ENCODE measurements around the gene BCL6B. TPM values are rescaled to one million over a fixed set of nuclear protein-coding genes. Genes with fewer than 3 reads are reported as not detected.
A peak's percentile ranks its signal among the peaks of the same experiment; 100 is the strongest.

Gene BCL6B
- total RNA-seq, 2 donors from 2014 or later = 1.4 to 2.0 TPM

DNA sequence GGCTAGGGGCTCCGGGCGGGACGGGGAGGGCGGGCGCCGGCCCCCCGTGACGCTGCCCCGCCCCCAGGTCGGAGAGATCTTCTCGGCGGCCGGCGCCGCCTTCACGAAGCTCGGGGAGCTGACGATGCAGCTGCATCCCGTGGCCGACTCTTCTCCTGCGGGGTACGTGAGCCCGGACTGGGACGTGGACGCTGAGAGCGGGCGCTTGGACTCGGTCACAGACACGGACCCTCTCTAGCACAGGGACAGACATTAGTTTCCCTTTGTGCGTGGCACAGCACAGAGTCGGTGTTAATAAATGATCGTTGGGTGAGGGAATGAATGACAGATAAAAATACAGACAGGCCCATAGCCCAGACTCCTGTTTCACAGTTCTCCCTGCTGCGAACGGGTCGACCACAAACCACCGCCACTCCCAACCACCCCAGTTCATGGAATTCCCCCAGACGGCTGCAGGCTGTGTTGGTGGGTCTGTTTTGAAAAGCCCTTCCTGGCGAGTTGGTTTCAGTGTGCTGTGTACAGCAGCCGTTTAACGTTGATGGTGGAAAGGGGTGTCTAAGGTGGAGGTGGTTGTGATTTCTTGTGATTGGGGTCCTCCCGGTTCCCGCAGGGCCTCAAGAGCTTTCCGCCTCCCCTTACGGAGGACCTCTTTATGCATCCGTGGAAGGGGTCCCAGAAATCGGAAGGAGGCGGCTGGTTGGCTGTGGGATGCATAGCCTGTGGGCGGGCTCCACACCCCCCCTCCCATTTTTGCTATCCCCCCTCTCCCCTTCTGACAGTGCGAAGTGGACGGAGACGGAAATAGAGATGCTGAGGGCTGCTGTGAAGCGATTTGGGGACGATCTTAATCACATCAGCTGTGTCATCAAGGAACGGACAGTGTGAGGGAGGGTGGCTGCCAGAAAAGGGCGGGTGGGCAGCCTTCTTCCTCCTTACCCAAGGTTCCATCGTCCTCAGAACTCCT lies 7.6 kb upstream of the BCL6B start:
- Mint-ChIP-seq H3K36me3 (ENCODE audit: insufficient read depth in 2 of 2) (peaks cover 15 to 18% of the 10 kb centered on the region in 2 donors), H3K4me1 (ENCODE audit: low read depth) (peaks cover 64% of the 10 kb centered on the region), H3K27me3 (ENCODE audit: low read depth) (no peaks in the 10 kb centered on the region), H3K9me3 (no peaks in the 10 kb centered on the region), H3K27ac (peak overlapping the region; percentile 92), H3K4me3 (peak overlapping the region; percentile 92)
- peak; percentile 30 to 31 for ATAC-seq (replicated peaks in 1 of 2)
- peak; percentile 79 to 83 for DNase-seq

DNA sequence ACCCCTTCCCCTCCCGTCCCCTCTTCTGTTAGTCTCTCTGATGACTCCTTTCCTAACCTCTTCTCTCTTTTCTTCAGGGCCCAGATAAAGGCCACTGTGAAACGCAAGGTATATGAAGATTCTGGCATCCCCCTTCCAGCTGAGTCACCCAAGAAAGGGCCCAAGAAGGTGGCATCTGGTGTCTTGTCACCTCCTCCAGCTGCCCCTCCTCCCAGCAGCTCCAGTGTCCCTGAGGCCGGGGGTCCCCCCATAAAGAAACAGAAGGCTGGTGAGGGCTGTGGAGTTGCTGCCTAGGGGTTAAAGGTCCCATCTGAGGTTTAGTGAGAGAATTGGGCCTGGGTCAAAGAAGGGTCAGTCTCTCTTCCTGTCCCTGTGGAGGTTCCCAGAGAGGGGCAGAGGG lies 6.4 kb upstream of the BCL6B start:
- H3K36me3 Mint-ChIP-seq (ENCODE audit: insufficient read depth in 2 of 2) = peaks cover 15 to 18% of the 10 kb centered on the region in 2 donors
- H3K9me3 Mint-ChIP-seq = no peaks in the 10 kb centered on the region
- peaks cover 54% of the 10 kb centered on the region for H3K4me1 Mint-ChIP-seq (ENCODE audit: low read depth)
- peak overlapping the region; percentile 92 for H3K27ac Mint-ChIP-seq
- H3K4me3 Mint-ChIP-seq = peak overlapping the region; percentile 92
- no peaks in the 10 kb centered on the region for H3K27me3 Mint-ChIP-seq (ENCODE audit: low read depth)
- DNase-seq (peak; percentile 36 to 47), ATAC-seq (replicated peaks in 1 of 2) (no peak)

DNA sequence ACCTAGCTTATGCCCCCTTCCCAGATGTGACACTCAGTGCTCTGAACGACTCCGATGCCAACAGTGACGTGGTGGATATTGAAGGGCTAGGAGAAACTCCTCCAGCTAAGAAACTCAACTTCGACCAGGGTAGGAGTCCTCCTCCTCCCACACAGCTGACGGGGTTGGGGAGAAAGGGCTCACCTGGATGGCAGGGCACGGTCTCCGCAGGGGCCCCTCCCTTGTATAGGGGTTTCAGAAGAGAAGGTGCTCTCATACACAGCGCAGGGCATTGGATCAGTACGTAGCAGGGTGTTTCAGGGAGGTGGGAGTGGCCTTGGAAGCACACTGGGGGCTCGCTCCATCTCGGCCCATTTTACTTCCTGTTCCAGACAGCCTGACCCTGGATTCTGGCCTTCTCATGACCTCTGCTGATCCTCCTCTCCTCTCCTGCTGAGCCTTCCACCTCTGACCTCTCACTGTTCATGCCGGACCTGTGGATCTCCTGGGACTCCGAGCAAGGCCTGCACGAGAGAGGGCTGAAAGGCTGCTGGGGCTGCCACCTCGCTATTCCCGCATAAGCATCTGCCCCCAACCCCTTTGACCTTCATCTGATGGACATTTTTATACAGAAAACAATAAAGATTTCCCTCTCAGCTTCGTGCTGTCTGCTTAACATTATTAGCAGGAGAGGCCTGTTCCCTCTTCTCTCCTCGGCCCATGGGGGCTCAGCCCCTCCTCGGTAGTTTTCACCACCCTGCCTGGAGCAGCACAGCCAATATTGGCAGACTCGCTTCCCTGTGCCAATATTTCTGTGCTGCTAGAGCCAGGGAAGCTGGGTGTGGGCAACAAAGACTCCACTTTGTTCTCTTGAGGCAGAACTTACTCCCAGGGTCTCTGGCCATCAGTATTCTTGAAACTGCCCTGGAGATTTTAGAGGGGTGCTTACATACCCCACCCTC lies 5.7 kb upstream of the BCL6B start:
- Mint-ChIP-seq H3K27me3 (ENCODE audit: low read depth) (no peaks in the 10 kb centered on the region), H3K27ac (peak overlapping the region; percentile 55), H3K4me3 (peak overlapping the region; percentile 92), H3K36me3 (ENCODE audit: insufficient read depth in 2 of 2) (peaks cover 15% of the 10 kb centered on the region in 2 donors), H3K9me3 (no peaks in the 10 kb centered on the region), H3K4me1 (ENCODE audit: low read depth) (peaks cover 55% of the 10 kb centered on the region)
- ATAC-seq (replicated peaks in 1 of 2) (no peak), DNase-seq (no peak)

DNA sequence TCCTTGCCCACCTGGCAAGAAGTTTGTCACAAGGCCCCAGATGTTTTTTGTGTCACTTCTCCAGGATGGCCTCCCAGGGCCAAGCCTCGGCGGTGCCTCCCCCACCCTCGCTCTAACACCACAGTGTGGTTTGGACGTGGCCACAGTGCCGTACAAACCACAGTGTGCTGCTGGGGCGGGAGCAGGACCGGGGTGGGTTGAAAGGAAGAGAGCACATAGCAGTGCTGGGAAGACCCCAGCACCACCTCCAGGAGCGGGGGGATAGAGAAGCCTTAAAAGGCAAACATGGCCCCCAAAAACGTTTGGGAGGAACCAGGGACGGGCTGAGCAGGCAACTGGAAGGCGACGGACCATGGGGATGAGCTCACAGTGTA lies 5.0 kb upstream of the BCL6B start:
- peak overlapping the region; percentile 92 for H3K4me3 Mint-ChIP-seq
- H3K27me3 Mint-ChIP-seq (ENCODE audit: low read depth) = no peaks in the 10 kb centered on the region
- H3K27ac Mint-ChIP-seq = no peak overlapping the region
- ATAC-seq (replicated peaks in 1 of 2) (no peak), DNase-seq (peak; percentile 53 to 55)
- H3K36me3 Mint-ChIP-seq (ENCODE audit: insufficient read depth in 2 of 2) = peaks cover 14 to 15% of the 10 kb centered on the region in 2 donors
- H3K4me1 Mint-ChIP-seq (ENCODE audit: low read depth) = peaks cover 62% of the 10 kb centered on the region
- H3K9me3 Mint-ChIP-seq = no peaks in the 10 kb centered on the region

DNA sequence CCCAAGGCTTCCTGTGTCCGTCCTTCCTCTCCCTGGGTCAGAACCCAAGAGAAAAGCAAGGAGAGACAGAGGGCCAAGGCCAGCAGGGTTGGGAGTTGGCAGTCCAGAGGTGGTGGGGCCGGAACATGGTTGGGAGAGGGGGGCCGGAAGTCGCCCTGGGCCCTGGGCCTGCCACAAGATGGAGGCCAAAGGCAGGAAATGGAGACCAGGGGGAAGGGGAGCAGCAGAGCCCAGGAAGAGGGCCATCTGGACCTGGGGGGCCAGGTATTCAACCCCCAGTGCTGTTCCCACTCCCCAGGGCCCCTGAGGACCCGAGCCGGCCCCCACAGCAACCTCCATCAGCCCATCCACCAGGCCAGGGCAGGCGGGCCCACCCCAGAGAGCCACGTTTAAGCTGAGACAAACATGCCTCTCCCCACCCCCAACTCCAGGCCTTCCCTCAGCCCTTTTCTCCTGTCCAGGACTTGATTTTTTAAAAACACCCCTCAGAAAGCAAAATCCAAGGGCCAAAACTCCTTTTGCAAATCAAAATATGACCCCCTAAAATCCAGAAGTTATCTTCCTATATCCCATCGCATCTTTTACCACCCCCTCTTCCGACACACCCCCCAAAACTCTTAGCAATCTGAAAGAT lies 4.4 kb upstream of the BCL6B start:
- Mint-ChIP-seq H3K27ac (no peak overlapping the region), H3K9me3 (no peaks in the 10 kb centered on the region), H3K4me1 (ENCODE audit: low read depth) (peaks cover 65% of the 10 kb centered on the region), H3K36me3 (ENCODE audit: insufficient read depth in 2 of 2) (peaks cover 8 to 13% of the 10 kb centered on the region in 2 donors), H3K27me3 (ENCODE audit: low read depth) (no peaks in the 10 kb centered on the region), H3K4me3 (peak overlapping the region in 1 of 2 donors; percentile 92)
- DNase-seq (no peak), ATAC-seq (replicated peaks in 1 of 2) (no peak)

DNA sequence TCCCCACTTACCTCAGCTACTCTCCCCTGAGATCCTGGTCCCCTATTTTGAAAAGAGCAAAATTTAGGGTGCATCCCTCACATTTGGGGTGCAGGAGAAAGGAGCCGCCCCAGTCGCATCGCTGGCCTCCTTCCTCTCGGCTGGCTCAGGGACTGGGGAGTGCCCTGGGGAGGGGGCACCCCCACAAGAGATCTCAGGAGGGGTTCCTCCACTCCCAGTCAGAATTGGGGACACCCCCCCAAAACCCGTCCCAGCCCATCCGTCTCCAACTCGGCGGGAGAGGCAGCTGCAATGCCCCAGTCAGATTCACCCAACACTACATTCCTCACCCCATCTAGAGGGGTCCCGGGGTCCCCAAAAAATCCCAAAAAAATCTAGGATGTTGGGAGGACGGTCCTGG lies 3.5 kb upstream of the BCL6B start:
- Mint-ChIP-seq H3K4me1 (ENCODE audit: low read depth) (peaks cover 72% of the 10 kb centered on the region), H3K36me3 (ENCODE audit: insufficient read depth in 2 of 2) (peaks cover 2 to 5% of the 10 kb centered on the region in 2 donors), H3K27me3 (ENCODE audit: low read depth) (no peaks in the 10 kb centered on the region), H3K9me3 (no peaks in the 10 kb centered on the region), H3K4me3 (no peak overlapping the region), H3K27ac (no peak overlapping the region)
- DNase-seq (no peak), ATAC-seq (replicated peaks in 1 of 2) (no peak)

DNA sequence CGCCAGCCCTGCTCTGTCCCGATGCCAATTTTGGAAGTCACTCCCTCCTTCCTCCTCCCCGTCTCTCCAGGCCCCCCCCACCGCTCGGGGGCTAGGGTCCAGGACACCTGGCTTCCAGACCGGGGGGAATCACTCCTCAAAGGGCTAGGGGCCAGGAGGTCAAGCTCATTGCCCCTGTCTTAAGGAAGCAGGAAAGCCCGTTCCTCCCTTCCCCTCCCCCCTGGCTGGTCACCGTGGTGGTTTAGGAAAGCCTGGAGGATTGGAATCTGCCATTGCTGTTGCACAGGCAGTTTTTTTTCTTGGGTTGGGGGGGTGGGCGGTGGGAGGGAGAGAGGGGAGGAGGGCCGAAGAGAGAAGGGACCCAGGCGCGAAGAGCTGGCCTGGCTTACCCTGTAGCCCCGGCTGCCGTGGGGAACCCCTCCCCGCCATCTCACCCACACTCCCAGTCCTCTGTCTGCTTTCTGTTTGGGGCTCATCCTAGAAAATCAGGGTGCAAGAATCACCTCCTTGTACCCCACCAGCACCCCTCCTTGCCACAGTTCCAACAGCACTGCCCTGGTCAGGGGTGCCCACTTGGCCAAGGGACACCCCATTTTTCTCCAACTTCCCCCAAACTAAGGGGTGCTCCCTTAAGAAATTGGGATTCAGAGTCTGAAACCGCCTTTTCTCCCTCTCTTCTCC lies 2.9 kb upstream of the BCL6B start:
- Mint-ChIP-seq H3K27me3 (ENCODE audit: low read depth) (no peaks in the 10 kb centered on the region), H3K9me3 (no peaks in the 10 kb centered on the region), H3K4me1 (ENCODE audit: low read depth) (peaks cover 75% of the 10 kb centered on the region), H3K27ac (no peak overlapping the region), H3K36me3 (ENCODE audit: insufficient read depth in 2 of 2) (peaks cover 0 to 5% of the 10 kb centered on the region in 2 donors), H3K4me3 (no peak overlapping the region)
- no peak for ATAC-seq (replicated peaks in 1 of 2)
- DNase-seq = no peak

DNA sequence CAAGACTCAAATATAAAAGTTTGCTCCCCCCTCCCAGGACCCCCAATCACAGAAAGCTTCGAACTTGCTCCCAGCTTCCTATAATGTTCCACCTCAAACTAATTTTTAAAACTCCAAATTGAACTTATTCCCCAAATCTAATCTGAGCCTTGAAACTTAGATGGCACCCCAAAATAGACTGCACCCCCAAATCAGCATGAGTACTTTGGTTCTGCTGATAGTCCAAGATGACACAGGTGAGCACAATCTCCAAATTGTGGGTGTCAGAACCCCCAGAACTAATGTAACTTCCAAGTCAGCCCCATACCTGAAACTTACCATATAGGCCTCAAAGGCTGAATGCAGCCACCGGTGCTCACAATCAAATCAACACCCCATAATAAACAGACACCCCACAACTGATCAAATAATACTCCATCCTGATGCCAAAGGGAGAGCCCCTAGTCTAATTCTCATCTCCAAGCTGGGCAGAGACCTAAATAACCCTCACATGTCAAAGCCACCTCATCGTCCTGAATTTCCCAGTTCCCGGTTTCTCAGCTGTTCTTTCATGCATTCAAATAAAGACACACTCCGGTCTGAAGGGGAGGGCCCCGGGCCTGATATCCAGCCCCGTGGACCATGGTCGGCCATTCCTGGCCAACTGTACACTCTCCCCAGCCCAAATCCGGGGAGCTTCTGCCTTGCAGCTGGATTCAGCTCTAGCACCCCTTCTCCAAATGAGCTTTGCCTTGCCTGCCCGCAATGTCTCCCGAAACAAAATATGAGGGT lies 1.8 kb upstream of the BCL6B start:
- Mint-ChIP-seq H3K27me3 (ENCODE audit: low read depth) (no peaks in the 10 kb centered on the region), H3K36me3 (ENCODE audit: insufficient read depth in 2 of 2) (peaks cover 0 to 5% of the 10 kb centered on the region in 2 donors), H3K9me3 (no peaks in the 10 kb centered on the region), H3K4me1 (ENCODE audit: low read depth) (peaks cover 67% of the 10 kb centered on the region), H3K27ac (peak overlapping the region; percentile 5), H3K4me3 (peak overlapping the region; percentile 76 to 83)
- DNase-seq (no peak), ATAC-seq (replicated peaks in 1 of 2) (no peak)

DNA sequence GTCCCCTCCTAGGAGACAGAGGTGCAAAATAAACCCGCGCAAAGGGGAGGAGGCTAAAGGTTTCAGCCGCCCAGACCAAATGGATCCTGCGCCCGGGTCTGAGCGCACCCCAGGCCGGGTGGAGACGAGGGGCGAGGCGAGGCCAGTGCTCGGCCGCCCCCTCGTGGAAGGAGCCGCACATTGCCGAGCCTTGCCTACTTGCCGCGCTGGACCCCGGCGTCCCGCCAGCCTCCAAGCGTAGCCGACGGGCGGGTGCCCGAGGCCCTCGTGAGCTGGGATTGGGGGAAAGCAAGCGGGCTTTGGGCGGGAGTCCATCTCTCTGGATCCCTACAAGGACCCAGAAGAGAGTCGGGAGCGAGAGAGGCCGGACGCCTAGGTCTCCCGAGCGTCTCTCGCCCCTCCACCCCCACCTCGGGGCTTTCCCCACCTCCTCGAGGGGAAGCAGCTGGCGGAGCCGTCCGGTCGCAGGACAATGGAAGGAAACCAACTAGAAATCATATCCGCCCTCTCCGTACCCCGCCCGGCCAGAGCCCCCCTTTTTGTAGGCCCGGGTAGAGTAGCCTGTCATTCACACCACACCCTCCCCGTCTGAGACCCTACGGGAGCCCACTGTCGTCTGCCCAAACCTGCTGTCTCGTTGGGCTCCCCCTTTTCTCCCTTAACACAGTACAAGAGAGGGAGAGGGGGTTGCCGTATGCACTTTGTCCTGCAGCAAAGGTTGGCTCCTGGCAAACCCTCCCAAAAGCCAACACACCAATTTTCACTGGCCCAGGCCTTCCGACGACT lies 664 bp upstream of the BCL6B start:
- peaks cover 0 to 3% of the 10 kb centered on the region in 2 donors for H3K36me3 Mint-ChIP-seq (ENCODE audit: insufficient read depth in 2 of 2)
- peak overlapping the region; percentile 76 to 83 for H3K4me3 Mint-ChIP-seq
- peak; percentile 87 to 93 for DNase-seq
- peaks cover 56% of the 10 kb centered on the region for H3K4me1 Mint-ChIP-seq (ENCODE audit: low read depth)
- H3K9me3 Mint-ChIP-seq = no peaks in the 10 kb centered on the region
- ATAC-seq (replicated peaks in 1 of 2) = peak; percentile 76
- no peaks in the 10 kb centered on the region for H3K27me3 Mint-ChIP-seq (ENCODE audit: low read depth)
- no peak overlapping the region for H3K27ac Mint-ChIP-seq

DNA sequence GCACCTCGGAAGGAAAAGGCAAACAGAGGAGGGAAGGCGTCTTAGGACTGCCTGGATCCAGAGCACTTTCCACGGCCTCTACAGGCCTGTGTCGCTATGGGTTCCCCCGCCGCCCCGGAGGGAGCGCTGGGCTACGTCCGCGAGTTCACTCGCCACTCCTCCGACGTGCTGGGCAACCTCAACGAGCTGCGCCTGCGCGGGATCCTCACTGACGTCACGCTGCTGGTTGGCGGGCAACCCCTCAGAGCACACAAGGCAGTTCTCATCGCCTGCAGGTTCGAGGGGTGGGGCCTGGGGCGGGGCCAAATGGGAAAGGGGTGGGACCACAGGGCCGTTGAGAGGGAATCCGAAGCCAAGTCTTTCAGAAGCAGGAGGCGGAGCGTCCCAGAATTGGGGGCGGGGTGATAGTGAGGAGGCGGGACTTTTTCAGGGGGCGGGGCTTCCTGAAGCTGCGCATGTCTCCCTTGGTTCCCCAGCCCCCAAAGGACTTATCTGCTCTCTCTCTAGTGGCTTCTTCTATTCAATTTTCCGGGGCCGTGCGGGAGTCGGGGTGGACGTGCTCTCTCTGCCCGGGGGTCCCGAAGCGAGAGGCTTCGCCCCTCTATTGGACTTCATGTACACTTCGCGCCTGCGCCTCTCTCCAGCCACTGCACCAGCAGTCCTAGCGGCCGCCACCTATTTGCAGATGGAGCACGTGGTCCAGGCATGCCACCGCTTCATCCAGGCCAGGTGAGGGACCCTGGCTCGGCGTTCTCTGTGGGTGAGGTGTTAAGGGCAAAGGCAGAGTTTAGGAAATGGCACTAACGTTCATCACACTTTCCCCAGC lies 939 bp downstream of the BCL6B start:
- peak; percentile 79 to 81 for ATAC-seq (replicated peaks in 1 of 2)
- H3K27ac Mint-ChIP-seq = peak overlapping the region; percentile 55
- peaks cover 42% of the 10 kb centered on the region for H3K4me1 Mint-ChIP-seq (ENCODE audit: low read depth)
- H3K27me3 Mint-ChIP-seq (ENCODE audit: low read depth) = no peaks in the 10 kb centered on the region
- H3K36me3 Mint-ChIP-seq (ENCODE audit: insufficient read depth in 2 of 2) = no peaks in the 10 kb centered on the region
- DNase-seq = peak; percentile 97
- H3K9me3 Mint-ChIP-seq = no peaks in the 10 kb centered on the region
- peak overlapping the region; percentile 76 to 83 for H3K4me3 Mint-ChIP-seq

Measured in activated T-cell treated with anti-CD3 and anti-CD28 coated beads, Interleukin-2, amount 50 U/mL, for 72 hours (primary cell).